ENCODE measurements around the gene KRT6C.
"Not testable (repeated sequence)": the region's sequence is repeated elsewhere in the genome, so short reads cannot be mapped to it uniquely, and the experiment has no call there.

KRT6C gene

DNA sequence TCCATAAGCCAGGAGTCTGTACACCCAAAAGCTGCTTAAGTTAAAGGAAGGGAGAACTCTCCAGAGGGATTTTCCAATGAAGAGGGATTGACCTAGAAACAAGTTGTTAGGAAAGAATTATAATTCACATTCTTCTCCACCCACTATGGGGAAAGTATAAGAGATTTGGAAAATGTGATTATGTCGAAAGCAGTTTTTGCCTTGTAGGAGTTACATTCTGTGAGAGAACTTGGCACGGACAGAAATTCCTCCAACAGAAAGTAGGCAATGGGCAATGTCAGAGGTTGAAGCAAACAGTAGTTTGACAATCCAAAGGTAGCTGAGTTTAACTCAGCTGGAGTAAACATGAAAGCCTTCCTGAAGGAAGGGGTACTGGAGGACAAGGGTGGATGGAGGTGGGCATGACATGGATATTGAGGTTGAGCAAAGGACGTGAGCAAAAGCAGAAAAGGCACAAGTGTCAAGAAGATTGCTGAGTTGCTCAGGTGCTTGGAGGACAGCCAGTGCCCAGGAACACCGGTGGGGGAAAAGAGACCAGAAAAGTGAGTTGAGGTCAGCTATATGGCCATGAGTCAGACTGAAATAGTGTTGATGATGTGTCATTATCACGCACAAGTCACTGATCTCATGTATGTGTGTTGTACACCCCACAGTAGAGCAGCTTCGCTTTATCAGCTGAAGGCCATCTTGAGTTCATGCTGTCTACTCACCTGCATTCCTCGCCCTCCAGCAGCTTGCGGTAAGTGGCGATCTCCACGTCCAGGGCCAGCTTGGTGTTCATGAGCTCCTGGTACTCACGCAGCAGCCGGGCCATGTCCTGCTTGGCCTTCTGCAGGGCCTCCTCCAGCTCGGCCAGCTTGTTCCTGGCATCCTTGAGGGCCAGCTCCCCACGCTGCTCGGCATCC lies 42.6 kb upstream of the KRT6C start:
- H3K27ac ChIP-seq (ENCODE audit: low read depth, low read length): peak overlapping the region; percentile 71
- H3K36me3 ChIP-seq (ENCODE audit: control insufficient read depth in 5 of 5, insufficient read depth in 5 of 5, low read length in 5 of 5): no peaks in the 10 kb centered on the region
- peaks cover 2 to 41% (median 26%) of the 10 kb centered on the region in 5 donors for H3K4me1 ChIP-seq (ENCODE audit: control insufficient read depth in 5 of 5, insufficient read depth in 5 of 5, low read length in 5 of 5)
- peaks cover 0 to 5% (median 0%) of the 10 kb centered on the region in 5 donors for H3K9me3 ChIP-seq (ENCODE audit: control insufficient read depth in 5 of 5, low read length in 5 of 5)
- H3K4me3 ChIP-seq (ENCODE audit: low read depth in 1 of 5, low read length in 5 of 5): peak overlapping the region in 1 of 5 donors; percentile 16
- H3K27me3 ChIP-seq (ENCODE audit: control insufficient read depth in 5 of 5, insufficient read depth in 4 of 5, low read length in 5 of 5): no peaks in the 10 kb centered on the region
- peak overlapping the region in 1 of 5 donors; percentile 43 for H3K9ac ChIP-seq (ENCODE audit: low read length in 5 of 5)

DNA sequence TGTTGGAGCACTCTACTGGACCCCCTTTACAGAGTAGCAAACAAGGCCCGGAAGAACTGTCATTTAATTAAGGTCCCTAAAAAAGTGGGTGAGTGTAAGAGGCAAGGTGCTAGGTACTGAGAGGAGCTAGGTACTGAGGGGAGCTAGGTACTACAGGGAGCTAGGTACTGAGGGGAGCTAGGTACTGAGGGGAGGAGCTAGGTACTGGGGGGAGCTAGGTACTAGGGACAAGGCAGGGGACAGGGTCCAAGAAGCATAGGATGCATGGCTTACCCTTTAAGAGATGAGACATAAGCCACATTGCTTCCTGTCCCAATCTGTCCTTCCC lies 41.7 kb upstream of the KRT6C start:
- Histone ChIP-seq H3K4me1 (ENCODE audit: control insufficient read depth in 5 of 5, insufficient read depth in 5 of 5, low read length in 5 of 5) (peaks cover 2 to 34% (median 21%) of the 10 kb centered on the region in 5 donors), H3K9me3 (ENCODE audit: control insufficient read depth in 5 of 5, low read length in 5 of 5) (peaks cover 0 to 7% (median 0%) of the 10 kb centered on the region in 5 donors), H3K27me3 (ENCODE audit: control insufficient read depth in 5 of 5, insufficient read depth in 4 of 5, low read length in 5 of 5) (no peaks in the 10 kb centered on the region), H3K27ac (ENCODE audit: low read depth, low read length) (peak overlapping the region; percentile 71), H3K36me3 (ENCODE audit: control insufficient read depth in 5 of 5, insufficient read depth in 5 of 5, low read length in 5 of 5) (no peaks in the 10 kb centered on the region), H3K4me3 (ENCODE audit: low read depth in 1 of 5, low read length in 5 of 5) (peak overlapping the region in 3 of 5 donors; percentile 16 to 30 (median 30)), H3K9ac (ENCODE audit: low read length in 5 of 5) (peak overlapping the region in 2 of 5 donors; percentile 10 to 43)

DNA sequence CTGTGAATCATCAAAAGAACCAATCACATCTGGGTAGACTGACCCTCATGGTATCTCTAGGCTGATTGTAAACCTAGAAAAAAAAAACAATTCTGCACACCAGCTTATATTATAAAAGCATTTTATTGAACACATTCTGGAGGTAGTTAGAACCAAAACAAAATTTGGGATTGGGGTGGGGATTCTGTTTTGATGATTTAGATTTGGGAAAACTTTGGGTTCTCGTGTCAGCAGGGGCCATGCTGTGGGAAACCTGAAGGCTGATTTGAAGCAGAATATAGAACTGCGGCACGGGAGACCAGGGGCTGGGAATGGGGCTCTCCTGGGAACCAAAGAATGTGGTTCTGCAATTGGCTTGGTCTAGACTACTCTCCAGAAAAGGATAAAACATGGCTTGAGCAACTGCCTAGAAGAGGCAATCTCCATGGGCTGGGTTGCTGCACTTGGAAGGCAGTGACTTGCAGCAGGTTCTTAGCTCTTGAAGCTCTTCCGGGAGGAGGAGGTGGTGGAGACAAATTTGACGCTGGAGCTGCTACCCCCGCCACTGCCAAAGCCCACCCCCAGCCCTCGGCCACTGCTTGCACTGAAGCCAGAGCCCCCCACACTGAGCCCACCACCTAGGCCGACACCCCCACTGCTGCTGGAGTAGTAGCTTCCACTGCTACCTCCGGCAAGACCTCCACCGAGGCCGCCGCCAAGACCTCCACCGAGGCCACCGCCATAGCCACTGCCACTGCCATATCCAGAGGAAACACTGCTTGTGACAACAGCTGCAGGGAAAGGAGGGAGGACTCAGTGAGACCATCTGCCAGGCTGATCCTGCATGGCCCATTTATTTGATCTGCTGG lies 41.1 kb upstream of the KRT6C start:
- Histone ChIP-seq H3K27ac (ENCODE audit: low read depth, low read length) (peak overlapping the region; percentile 71), H3K4me3 (ENCODE audit: low read depth in 1 of 5, low read length in 5 of 5) (peak overlapping the region in 2 of 5 donors; percentile 30)

DNA sequence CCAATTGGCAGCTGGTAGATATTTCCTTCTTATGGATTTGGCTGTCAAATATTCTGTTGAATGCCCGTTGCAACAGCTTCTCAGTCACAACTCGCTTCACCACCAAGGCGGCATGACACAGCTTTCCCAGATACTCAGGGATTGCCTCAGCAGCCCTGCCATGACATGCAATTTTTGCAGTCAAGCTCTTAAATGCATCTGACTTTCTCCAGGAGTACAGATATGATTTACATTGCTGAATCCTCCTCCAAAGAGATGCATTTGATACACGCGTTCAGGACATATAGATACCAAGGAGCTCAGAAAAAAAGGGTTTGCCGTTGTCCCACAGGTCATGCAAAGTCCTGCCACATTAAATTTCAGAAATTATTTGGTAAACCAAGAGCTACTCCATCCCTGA lies 40.1 kb upstream of the KRT6C start:
- H3K9me3 ChIP-seq (ENCODE audit: control insufficient read depth in 5 of 5, low read length in 5 of 5): peaks cover 0 to 7% (median 0%) of the 10 kb centered on the region in 5 donors
- peak overlapping the region; percentile 71 for H3K27ac ChIP-seq (ENCODE audit: low read depth, low read length)
- no peaks in the 10 kb centered on the region for H3K27me3 ChIP-seq (ENCODE audit: control insufficient read depth in 5 of 5, insufficient read depth in 4 of 5, low read length in 5 of 5)
- H3K4me1 ChIP-seq (ENCODE audit: control insufficient read depth in 5 of 5, insufficient read depth in 5 of 5, low read length in 5 of 5): peaks cover 2 to 34% (median 20%) of the 10 kb centered on the region in 5 donors
- H3K9ac ChIP-seq (ENCODE audit: low read length in 5 of 5): no peak overlapping the region
- no peaks in the 10 kb centered on the region for H3K36me3 ChIP-seq (ENCODE audit: control insufficient read depth in 5 of 5, insufficient read depth in 5 of 5, low read length in 5 of 5)
- H3K4me3 ChIP-seq (ENCODE audit: low read depth in 1 of 5, low read length in 5 of 5): no peak overlapping the region

More for the DNA sequence above, 41.1 kb upstream of the KRT6C start:
- no peaks in the 10 kb centered on the region for H3K36me3 ChIP-seq (ENCODE audit: control insufficient read depth in 5 of 5, insufficient read depth in 5 of 5, low read length in 5 of 5)
- H3K9ac ChIP-seq (ENCODE audit: low read length in 5 of 5): peak overlapping the region in 1 of 5 donors; percentile 10
- peaks cover 2 to 34% (median 20%) of the 10 kb centered on the region in 5 donors for H3K4me1 ChIP-seq (ENCODE audit: control insufficient read depth in 5 of 5, insufficient read depth in 5 of 5, low read length in 5 of 5)
- H3K27me3 ChIP-seq (ENCODE audit: control insufficient read depth in 5 of 5, insufficient read depth in 4 of 5, low read length in 5 of 5): no peaks in the 10 kb centered on the region
- peaks cover 0 to 7% (median 0%) of the 10 kb centered on the region in 5 donors for H3K9me3 ChIP-seq (ENCODE audit: control insufficient read depth in 5 of 5, low read length in 5 of 5)

DNA sequence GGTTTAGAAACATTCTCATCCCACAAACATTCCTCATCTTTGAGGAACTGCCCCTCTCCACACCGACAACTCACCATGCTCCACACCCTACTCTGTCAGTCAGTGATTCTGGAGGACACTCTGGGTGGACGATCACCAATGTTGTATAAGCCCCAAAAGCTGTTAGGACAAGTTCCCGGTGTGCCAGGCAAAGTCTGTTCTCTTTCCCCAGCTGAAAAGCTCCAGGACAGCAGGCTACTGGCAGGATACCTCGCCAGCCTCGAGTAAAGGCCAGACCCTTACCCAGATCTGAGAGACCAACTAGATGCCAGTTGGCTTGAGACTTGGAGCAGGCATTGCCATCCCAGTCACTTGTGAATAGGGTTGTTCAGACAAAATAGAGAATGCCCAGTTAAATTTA lies 34.6 kb upstream of the KRT6C start:
- H3K4me1 ChIP-seq (ENCODE audit: control insufficient read depth in 5 of 5, insufficient read depth in 5 of 5, low read length in 5 of 5): no peaks in the 10 kb centered on the region
- H3K9me3 ChIP-seq (ENCODE audit: control insufficient read depth in 5 of 5, low read length in 5 of 5): peaks cover 0 to 7% (median 0%) of the 10 kb centered on the region in 5 donors
- no peak overlapping the region for H3K27ac ChIP-seq (ENCODE audit: low read depth, low read length)
- no peak overlapping the region for H3K9ac ChIP-seq (ENCODE audit: low read length in 5 of 5)
- H3K4me3 ChIP-seq (ENCODE audit: low read depth in 1 of 5, low read length in 5 of 5): no peak overlapping the region
- H3K36me3 ChIP-seq (ENCODE audit: control insufficient read depth in 5 of 5, insufficient read depth in 5 of 5, low read length in 5 of 5): no peaks in the 10 kb centered on the region
- no peaks in the 10 kb centered on the region for H3K27me3 ChIP-seq (ENCODE audit: control insufficient read depth in 5 of 5, insufficient read depth in 4 of 5, low read length in 5 of 5)

DNA sequence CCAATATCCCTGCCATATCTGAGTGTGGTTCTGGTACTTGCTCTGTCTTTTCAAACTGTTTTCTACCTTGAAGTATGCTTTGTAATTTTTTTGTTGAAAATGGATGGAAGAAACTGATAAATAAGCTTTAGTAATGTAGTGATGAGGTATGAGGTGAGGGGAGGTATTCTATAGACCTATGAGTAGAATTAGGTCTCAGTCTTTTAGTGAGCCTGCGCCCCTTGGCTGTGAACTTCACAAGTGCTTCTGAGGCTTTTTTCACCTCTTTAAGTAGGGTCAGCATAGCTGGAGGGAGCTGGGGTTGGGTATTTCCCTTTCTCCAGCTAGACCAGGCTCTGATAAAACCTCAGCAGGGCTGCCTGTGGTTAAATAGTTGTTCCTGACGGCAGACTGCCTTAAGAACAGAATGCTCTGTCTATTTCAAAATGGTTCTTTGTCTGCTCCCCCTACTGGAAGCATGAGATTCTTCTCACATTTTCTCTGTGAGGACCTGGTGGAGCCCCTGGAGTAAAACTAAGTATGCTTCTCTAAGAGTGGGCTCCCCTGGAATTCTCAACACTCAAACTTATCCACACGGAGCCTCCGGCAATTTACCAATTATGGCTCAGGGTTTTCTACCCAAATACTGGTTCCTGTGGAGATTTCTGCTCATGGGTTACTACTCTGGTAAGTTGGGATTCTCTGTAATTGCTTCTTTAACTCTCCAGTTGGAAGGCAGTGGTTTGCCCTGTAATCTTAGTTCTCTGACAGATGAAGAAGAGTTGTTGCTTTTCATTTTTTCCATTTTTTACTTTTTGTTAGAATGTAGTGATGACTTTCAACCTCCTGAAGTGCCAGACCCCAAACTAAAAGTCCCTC lies 33.5 kb upstream of the KRT6C start:
- Histone ChIP-seq H3K4me3 (ENCODE audit: low read depth in 1 of 5, low read length in 5 of 5) (no peak overlapping the region), H3K9ac (ENCODE audit: low read length in 5 of 5) (no peak overlapping the region), H3K27ac (ENCODE audit: low read depth, low read length) (no peak overlapping the region), H3K9me3 (ENCODE audit: control insufficient read depth in 5 of 5, low read length in 5 of 5) (peaks cover 0 to 7% (median 2%) of the 10 kb centered on the region in 5 donors), H3K27me3 (ENCODE audit: control insufficient read depth in 5 of 5, insufficient read depth in 4 of 5, low read length in 5 of 5) (no peaks in the 10 kb centered on the region), H3K4me1 (ENCODE audit: control insufficient read depth in 5 of 5, insufficient read depth in 5 of 5, low read length in 5 of 5) (no peaks in the 10 kb centered on the region), H3K36me3 (ENCODE audit: control insufficient read depth in 5 of 5, insufficient read depth in 5 of 5, low read length in 5 of 5) (no peaks in the 10 kb centered on the region)

DNA sequence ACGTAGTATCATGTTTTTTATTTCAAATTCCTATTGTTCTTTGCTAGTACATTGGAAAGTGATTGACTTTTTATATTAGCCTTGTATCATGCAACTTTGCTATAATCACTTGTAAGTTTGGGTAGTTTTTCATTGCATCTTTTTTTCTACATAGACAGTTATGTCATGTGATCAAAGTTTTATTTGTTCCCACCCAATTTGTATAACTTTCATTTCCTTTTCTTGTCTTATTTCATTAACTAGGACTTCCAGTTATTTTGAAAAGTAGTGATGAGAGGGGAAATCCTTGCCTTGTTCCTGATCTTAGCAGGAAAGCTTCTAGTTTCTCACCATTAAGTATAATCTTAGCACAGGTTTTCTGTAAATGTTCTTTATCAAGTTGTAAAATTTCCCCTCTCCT lies 29.3 kb upstream of the KRT6C start:
- Histone ChIP-seq H3K9me3 (ENCODE audit: control insufficient read depth in 5 of 5, low read length in 5 of 5) (peaks cover 0 to 4% (median 0%) of the 10 kb centered on the region in 5 donors), H3K36me3 (ENCODE audit: control insufficient read depth in 5 of 5, insufficient read depth in 5 of 5, low read length in 5 of 5) (no peaks in the 10 kb centered on the region), H3K9ac (ENCODE audit: low read length in 5 of 5) (no peak overlapping the region), H3K27ac (ENCODE audit: low read depth, low read length) (no peak overlapping the region), H3K27me3 (ENCODE audit: control insufficient read depth in 5 of 5, insufficient read depth in 4 of 5, low read length in 5 of 5) (no peaks in the 10 kb centered on the region), H3K4me1 (ENCODE audit: control insufficient read depth in 5 of 5, insufficient read depth in 5 of 5, low read length in 5 of 5) (no peaks in the 10 kb centered on the region), H3K4me3 (ENCODE audit: low read depth in 1 of 5, low read length in 5 of 5) (no peak overlapping the region)

DNA sequence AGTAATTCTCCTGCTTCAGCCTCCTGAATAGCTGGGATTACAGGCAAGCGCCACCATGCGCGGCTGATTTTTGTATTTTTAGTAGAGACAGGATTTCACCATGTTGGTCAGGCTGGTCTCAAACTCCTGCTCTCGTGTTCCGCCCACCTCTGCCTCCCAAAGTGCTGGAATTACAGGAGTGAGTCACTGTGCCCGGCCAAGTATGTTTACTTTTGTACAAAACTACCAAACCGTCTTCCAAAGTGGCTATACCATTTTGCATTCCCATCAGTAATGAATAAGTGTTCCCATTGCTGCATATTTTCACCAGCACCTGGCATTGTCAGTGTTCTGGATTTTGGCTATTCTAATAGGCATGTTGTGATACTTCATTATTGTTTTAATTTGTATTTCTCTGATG lies 27.9 kb upstream of the KRT6C start:
- H3K4me3 ChIP-seq (ENCODE audit: low read depth in 1 of 5, low read length in 5 of 5): no peak overlapping the region
- H3K9ac ChIP-seq (ENCODE audit: low read length in 5 of 5): no peak overlapping the region
- H3K27me3 ChIP-seq (ENCODE audit: control insufficient read depth in 5 of 5, insufficient read depth in 4 of 5, low read length in 5 of 5): no peaks in the 10 kb centered on the region
- no peak overlapping the region for H3K27ac ChIP-seq (ENCODE audit: low read depth, low read length)
- H3K9me3 ChIP-seq (ENCODE audit: control insufficient read depth in 5 of 5, low read length in 5 of 5): peaks cover 0 to 4% (median 0%) of the 10 kb centered on the region in 5 donors
- peaks cover 0 to 4% (median 0%) of the 10 kb centered on the region in 5 donors for H3K4me1 ChIP-seq (ENCODE audit: control insufficient read depth in 5 of 5, insufficient read depth in 5 of 5, low read length in 5 of 5)
- no peaks in the 10 kb centered on the region for H3K36me3 ChIP-seq (ENCODE audit: control insufficient read depth in 5 of 5, insufficient read depth in 5 of 5, low read length in 5 of 5)

DNA sequence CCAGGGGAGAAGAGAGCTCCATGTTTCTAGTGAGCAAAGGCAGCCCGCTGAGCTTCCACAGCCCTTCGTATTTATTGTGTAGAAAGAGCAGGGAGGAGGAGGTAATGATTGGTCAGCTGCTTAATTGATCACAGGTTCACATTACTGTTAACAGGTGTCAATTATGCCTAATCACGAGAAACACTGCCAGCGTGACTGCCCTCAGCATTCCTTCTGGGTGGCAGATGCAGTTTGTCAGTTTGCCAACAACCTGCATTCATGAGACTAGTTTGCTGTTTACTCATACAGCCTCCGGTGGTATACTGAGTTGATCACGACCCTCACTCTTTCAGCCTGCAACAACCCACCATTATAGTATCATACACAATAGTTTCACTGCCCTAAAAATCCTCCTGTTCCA lies 27.0 kb upstream of the KRT6C start:
- H3K36me3 ChIP-seq (ENCODE audit: control insufficient read depth in 5 of 5, insufficient read depth in 5 of 5, low read length in 5 of 5); H3K27ac ChIP-seq (ENCODE audit: low read depth, low read length); H3K27me3 ChIP-seq (ENCODE audit: control insufficient read depth in 5 of 5, insufficient read depth in 4 of 5, low read length in 5 of 5); H3K9me3 ChIP-seq (ENCODE audit: control insufficient read depth in 5 of 5, low read length in 5 of 5); H3K4me3 ChIP-seq (ENCODE audit: low read depth in 1 of 5, low read length in 5 of 5); H3K9ac ChIP-seq (ENCODE audit: low read length in 5 of 5): not testable (repeated sequence)
- H3K4me1 ChIP-seq (ENCODE audit: control insufficient read depth in 5 of 5, insufficient read depth in 5 of 5, low read length in 5 of 5): peaks cover 0 to 11% (median 4%) of the 10 kb centered on the region in 5 donors
